IMR-90 (cell line): Measurements from ENCODE around the gene DMXL2. TPM values are rescaled to one million over a fixed set of nuclear protein-coding genes. Genes with fewer than 3 reads are reported as not detected.

Experiments
- ATAC-seq: fragments of 200-7000 bp; cut with Tn5 transposase; 2 replicates; pipeline ENCODE4 v1.9.1; 2020; ENCODE audit warnings: low read depth, mild to moderate bottlenecking, moderate library complexity
- BruUV-seq: library from RNA; stranded (reverse); fragments of 400-500 nt; replicated peaks from 2 replicates; lab custom pipeline; 2021; lab: Mats Ljungman, UMichigan
- CTCF ChIA-PET: fragments of 300-600 bp; formaldehyde crosslinking; extraction: SDS; loops from one replicate; lab custom pipeline; 2021; ENCODE audit warnings: antibody characterized with exemption; lab: Yijun Ruan, JAX
- POLR2A ChIA-PET: fragments of 300-600 bp; sonication (Branson Sonifier 250); formaldehyde crosslinking; loops from one replicate; lab custom pipeline; 2022; ENCODE audit warnings: antibody characterized with exemption; ENCODE audit not compliant: unreplicated experiment; lab: Charles Lee
- DNase-seq: peaks from one replicate; pipeline ENCODE4 v3.0.0; 2013
- H2AFZ ChIP-seq: replicated peaks from 2 replicates; pipeline ENCODE3; 2013; ENCODE audit warnings: low read length, mild to moderate bottlenecking; ENCODE audit not compliant: poor library complexity
- H2AK5ac ChIP-seq: 2 replicates; pipeline ENCODE4 v1.6.1; 2013; ENCODE audit warnings: low read depth, low read length, inconsistent platforms
- H2AK9ac ChIP-seq: replicated peaks from 2 replicates; pipeline ENCODE3; 2013; ENCODE audit warnings: mild to moderate bottlenecking, low read depth, low read length, moderate library complexity; ENCODE audit not compliant: poor library complexity
- H2BK120ac ChIP-seq: 2 replicates; pipeline ENCODE4 v1.6.1; 2013; ENCODE audit warnings: low read depth, low read length, inconsistent platforms
- H2BK15ac ChIP-seq: 3 replicates; pipeline ENCODE4 v1.6.1; 2013; ENCODE audit warnings: low read depth, low read length, inconsistent platforms
- H2BK20ac ChIP-seq: 2 replicates; pipeline ENCODE4 v1.6.1; 2013; ENCODE audit warnings: low read depth, mild to moderate bottlenecking, inconsistent platforms, low read length, moderate library complexity
- H2BK5ac ChIP-seq: 2 replicates; pipeline ENCODE4 v1.6.1; 2013; ENCODE audit warnings: mild to moderate bottlenecking, low read depth, low read length, inconsistent platforms; ENCODE audit not compliant: poor library complexity, severe bottlenecking
- H3K14ac ChIP-seq: replicated peaks from 2 replicates; pipeline ENCODE4 v1.6.1; 2013; ENCODE audit warnings: low read depth, low read length, inconsistent platforms
- H3K18ac ChIP-seq: 2 replicates; pipeline ENCODE4 v1.6.1; 2013; ENCODE audit warnings: low read depth, low read length, control low read depth
- H3K23ac ChIP-seq: 2 replicates; pipeline ENCODE4 v1.6.1; 2013; ENCODE audit warnings: low read depth, low read length, inconsistent platforms
- H3K27ac ChIP-seq: 2 replicates; pipeline ENCODE4 v1.5.1; 2013; ENCODE audit warnings: mild to moderate bottlenecking, control low read depth, low read length; ENCODE audit not compliant: insufficient read depth
- H3K27me3 ChIP-seq: 2 replicates; pipeline ENCODE4 v1.6.1; 2013; ENCODE audit warnings: low read length; ENCODE audit not compliant: control insufficient read depth, insufficient read depth
- H3K36me3 ChIP-seq: 2 replicates; pipeline ENCODE4 v1.6.1; 2013; ENCODE audit warnings: low read length, mixed read lengths; ENCODE audit not compliant: control insufficient read depth, insufficient read depth
- H3K4ac ChIP-seq: 2 replicates; pipeline ENCODE4 v1.6.1; 2013; ENCODE audit warnings: low read depth, low read length, inconsistent platforms
- H3K4me1 ChIP-seq: 2 replicates; pipeline ENCODE4 v1.6.1; 2013; ENCODE audit warnings: low read length, mixed read lengths; ENCODE audit not compliant: control insufficient read depth, insufficient read depth
- H3K4me2 ChIP-seq: 2 replicates; pipeline ENCODE4 v1.6.1; 2013; ENCODE audit warnings: low read depth, mild to moderate bottlenecking, control low read depth, low read length, moderate library complexity
- H3K4me3 ChIP-seq: 2 replicates; pipeline ENCODE4 v1.5.1; 2013; ENCODE audit warnings: low read depth, mild to moderate bottlenecking, control low read depth, low read length, moderate library complexity; ENCODE audit not compliant: insufficient read depth
- H3K56ac ChIP-seq: 2 replicates; pipeline ENCODE4 v1.6.1; 2013; ENCODE audit warnings: low read length, inconsistent platforms; ENCODE audit not compliant: insufficient read depth; ENCODE audit errors: extremely low read depth
- H3K79me1 ChIP-seq, 2 experiments: 2 replicates each; pipeline ENCODE4 v1.6.1; 2013; ENCODE audit warnings: low read length in 2 of 2, inconsistent platforms in 1 of 2, low read depth in 1 of 2
- H3K9ac ChIP-seq: 2 replicates; pipeline ENCODE4 v1.6.1; 2013; ENCODE audit warnings: low read depth, low read length, control low read depth
- H3K9me1 ChIP-seq: 2 replicates; pipeline ENCODE4 v1.6.1; 2013; ENCODE audit warnings: low read length, inconsistent platforms; ENCODE audit not compliant: insufficient read depth
- H3K9me3 ChIP-seq: 2 replicates; pipeline ENCODE4 v1.6.1; 2013; ENCODE audit warnings: low read length; ENCODE audit not compliant: control insufficient read depth, insufficient read depth
- H4K20me1 ChIP-seq: 2 replicates; pipeline ENCODE4 v1.6.1; 2013; ENCODE audit warnings: low read length, inconsistent platforms; ENCODE audit not compliant: insufficient read depth
- H4K5ac ChIP-seq: 2 replicates; pipeline ENCODE4 v1.6.1; 2013; ENCODE audit warnings: mild to moderate bottlenecking, low read depth, low read length, control low read depth
- H4K8ac ChIP-seq, 2 experiments: 2 replicates each; pipeline ENCODE4 v1.6.1; 2013; ENCODE audit warnings: low read depth in 2 of 2, low read length in 2 of 2, control low read depth in 1 of 2, inconsistent platforms in 1 of 2
- H4K91ac ChIP-seq: 2 replicates; pipeline ENCODE4 v1.6.1; 2013; ENCODE audit warnings: low read depth, low read length, inconsistent platforms; ENCODE audit not compliant: insufficient read depth
- BHLHE40 ChIP-seq: fragments of 150-350 bp; IDR thresholded peaks from 2 replicates; pipeline ENCODE4 v1.6.1; 2016; ENCODE audit warnings: mild to moderate bottlenecking, low read depth, low read length
- CHD1 ChIP-seq: IDR thresholded peaks from 2 replicates; pipeline ENCODE4 v1.6.1; 2012; ENCODE audit warnings: low read depth, low read length, improper control_type of control experiment
- FOS ChIP-seq: fragments of 150-350 bp; IDR thresholded peaks from 2 replicates; pipeline ENCODE4 v1.6.1; 2016; ENCODE audit warnings: low read depth, low read length
- MAFK ChIP-seq: IDR thresholded peaks from 2 replicates; pipeline ENCODE4 v1.6.1; 2012; ENCODE audit warnings: low read depth, low read length, improper control_type of control experiment
- MAZ ChIP-seq: IDR thresholded peaks from 2 replicates; pipeline ENCODE4 v1.6.1; 2012; ENCODE audit warnings: low read depth, mild to moderate bottlenecking, low read length, improper control_type of control experiment, moderate library complexity, borderline replicate concordance
- MXI1 ChIP-seq: IDR thresholded peaks from 2 replicates; pipeline ENCODE4 v1.6.1; 2012; ENCODE audit warnings: low read depth, mild to moderate bottlenecking, low read length, moderate library complexity, borderline replicate concordance
- NFE2L2 ChIP-seq: fragments of 150-350 bp; IDR thresholded peaks from 2 replicates; pipeline ENCODE4 v1.6.1; 2016; ENCODE audit warnings: low read depth, mild to moderate bottlenecking, low read length
- POLR2A ChIP-seq: IDR thresholded peaks from 2 replicates; pipeline ENCODE4 v1.6.1; 2012; ENCODE audit warnings: mild to moderate bottlenecking, low read depth, low read length
- RAD21 ChIP-seq: IDR thresholded peaks from 2 replicates; pipeline ENCODE4 v1.6.1; 2012; ENCODE audit warnings: low read length, improper control_type of control experiment
- RFX5 ChIP-seq: IDR thresholded peaks from 2 replicates; pipeline ENCODE4 v1.8.0; 2012; ENCODE audit warnings: low read depth, mild to moderate bottlenecking, low read length, moderate library complexity
- WGBS, 2 experiments: methylation state at CpG; one replicate each; pipeline versions ENCODE4 v1.1.5 to v1.1.7; 2013; ENCODE audit warnings: missing lambda C conversion rate in 2 of 2; ENCODE audit not compliant: insufficient read length in 1 of 2; ENCODE audit errors: extremely low coverage in 2 of 2; 5-methylcytosine and 5-hydroxymethylcytosine counted together
- dilution Hi-C: fragments of 300-500 bp; cut with HindIII; formaldehyde crosslinking; loops from one replicate; pipeline ENCODE4 v1.14.3; 2018; ENCODE audit warnings: low sequenced_read_pairs; ENCODE audit not compliant: unreplicated experiment
- in situ Hi-C: fragments of 300-500 bp; cut with MboI; formaldehyde crosslinking; loops from 3 replicates; pipeline ENCODE4 v1.14.3; 2019; ENCODE audit warnings: low sequenced_read_pairs, inconsistent platforms, mixed read lengths
- intact Hi-C: fragments of 100-400 bp; cut with micrococcal nuclease; formaldehyde crosslinking; loops from 2 replicates; pipeline ENCODE4 v1.10.0; 2022
- polyA plus RNA-seq, 3 experiments: library from polyadenylated mRNA; depleted of rRNA; stranded (reverse); fragments of >200 nt; gene quantifications; 2 replicates each; pipeline ENCODE4 v1.2.3, GENCODE V29; 2012; ENCODE audit warnings: low replicate concordance in 1 of 3
- total RNA-seq: library from RNA; depleted of rRNA; stranded (reverse); fragments of >200 nt; gene quantifications from 2 replicates; pipeline ENCODE4 v1.2.3, GENCODE V29; 2012
- TF ChIP-seq, protein P1 (sequence below): fragments of 150-350 bp; IDR thresholded peaks from 2 replicates; pipeline ENCODE4 v1.6.1; 2016; ENCODE audit warnings: low read depth, mild to moderate bottlenecking, low read length, moderate library complexity, borderline replicate concordance

DMXL2 gene
- total and polyA plus RNA-seq, 2 of the 4 experiments (the other 2 are of a cell fraction): 9.7 to 21.9 TPM

DNA sequence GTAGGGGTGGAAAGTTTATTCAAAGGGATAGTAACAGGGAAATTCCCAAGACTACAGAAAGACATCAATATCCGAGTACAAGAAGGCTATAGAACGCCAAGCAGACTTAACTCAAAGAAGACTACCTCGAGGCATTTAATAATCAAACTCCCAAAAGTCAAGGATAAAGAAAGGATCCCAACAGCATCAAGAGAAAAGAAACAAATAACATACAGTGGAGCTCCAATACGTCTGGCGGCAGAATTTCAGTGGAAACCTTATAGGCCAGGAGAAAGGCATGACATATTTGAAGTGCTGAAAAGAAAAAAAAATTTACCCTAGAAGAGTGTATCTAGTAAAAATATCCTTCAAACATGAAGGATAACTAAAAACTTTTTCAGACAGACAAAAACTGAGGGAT lies 95.6 kb downstream of the DMXL2 start:
- CTCF ChIA-PET: no interaction called here
- in situ Hi-C loops: no loop called here
- Histone ChIP-seq H3K56ac (no peak overlapping the region), H3K4me3 (no peak overlapping the region), H3K4me1 (no peaks in the 10 kb centered on the region), H4K91ac (no peak overlapping the region), H2BK15ac (no peak overlapping the region), H3K4me2 (no peak overlapping the region), H2BK120ac (no peak overlapping the region), H3K9me1 (no peaks in the 10 kb centered on the region), H3K79me1 (no peaks in the 10 kb centered on the region), H3K9me3 (no peaks in the 10 kb centered on the region), H2AK9ac (no peak overlapping the region), H2AK5ac (no peak overlapping the region), H4K20me1 (no peaks in the 10 kb centered on the region), H3K27me3 (no peaks in the 10 kb centered on the region), H4K8ac (no peak overlapping the region), H3K18ac (no peak overlapping the region), H2AFZ (no peak overlapping the region), H3K27ac (no peak overlapping the region), H4K5ac (no peak overlapping the region), H3K9ac (no peak overlapping the region), H3K14ac (no peak overlapping the region), H2BK5ac (no peak overlapping the region), H2BK20ac (no peak overlapping the region), H3K36me3 (no peaks in the 10 kb centered on the region), H3K4ac (no peak overlapping the region), H3K23ac (no peak overlapping the region)
- dilution Hi-C loops: no loop called here
- TF ChIP-seq NFE2L2: no peak
- TF ChIP-seq FOS: no peak
- no peak for TF ChIP-seq CHD1
- TF ChIP-seq MXI1: no peak
- TF ChIP-seq, protein P1, sequence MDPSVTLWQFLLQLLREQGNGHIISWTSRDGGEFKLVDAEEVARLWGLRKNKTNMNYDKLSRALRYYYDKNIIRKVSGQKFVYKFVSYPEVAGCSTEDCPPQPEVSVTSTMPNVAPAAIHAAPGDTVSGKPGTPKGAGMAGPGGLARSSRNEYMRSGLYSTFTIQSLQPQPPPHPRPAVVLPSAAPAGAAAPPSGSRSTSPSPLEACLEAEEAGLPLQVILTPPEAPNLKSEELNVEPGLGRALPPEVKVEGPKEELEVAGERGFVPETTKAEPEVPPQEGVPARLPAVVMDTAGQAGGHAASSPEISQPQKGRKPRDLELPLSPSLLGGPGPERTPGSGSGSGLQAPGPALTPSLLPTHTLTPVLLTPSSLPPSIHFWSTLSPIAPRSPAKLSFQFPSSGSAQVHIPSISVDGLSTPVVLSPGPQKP: no peak
- TF ChIP-seq POLR2A: no peak
- no peak for TF ChIP-seq RFX5
- TF ChIP-seq MAZ: no peak
- no peak for TF ChIP-seq RAD21
- no peak for TF ChIP-seq BHLHE40
- TF ChIP-seq MAFK: no peak
- intact Hi-C loops: no loop called here
- WGBS, 2 experiments: no CpG with 5 or more reads among the region's 5 CpGs
- POLR2A ChIA-PET: no interaction called here
- no TSS peak for BruUV-seq
- DNase-seq: no peak
- no peak for ATAC-seq
